ENCODE results near the gene RABGAP1. TPM values are rescaled to one million over a fixed set of nuclear protein-coding genes. Genes with fewer than 3 reads are reported as not detected.

RABGAP1 gene
- total and polyA plus RNA-seq, 10 of the 15 experiments (the other 5 are each of a cell fraction or from before 2014, with no cell fraction given) = 2.6 to 31.6 (median 12.5) TPM

DNA sequence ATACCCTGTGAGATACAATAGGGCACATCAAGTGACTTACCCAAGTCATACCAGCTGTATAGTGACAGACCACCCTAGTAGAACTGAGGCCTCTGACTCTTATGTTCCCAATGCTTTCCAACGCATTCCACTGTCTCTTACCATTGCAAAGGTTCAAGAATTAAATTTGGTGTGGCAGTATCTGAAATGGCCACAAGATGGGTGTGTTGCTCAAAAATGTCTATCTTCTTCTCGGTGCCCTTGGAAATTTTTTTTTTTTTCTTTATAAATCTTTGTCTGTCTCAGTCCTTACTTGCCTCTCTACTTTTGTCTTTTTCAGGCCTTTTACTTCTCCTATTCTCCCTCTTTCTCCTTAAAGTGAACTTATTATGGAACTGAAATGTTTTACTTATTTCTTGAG lies 141.0 kb downstream of the RABGAP1 start (continued):
- TF ChIP-seq, protein P1, sequence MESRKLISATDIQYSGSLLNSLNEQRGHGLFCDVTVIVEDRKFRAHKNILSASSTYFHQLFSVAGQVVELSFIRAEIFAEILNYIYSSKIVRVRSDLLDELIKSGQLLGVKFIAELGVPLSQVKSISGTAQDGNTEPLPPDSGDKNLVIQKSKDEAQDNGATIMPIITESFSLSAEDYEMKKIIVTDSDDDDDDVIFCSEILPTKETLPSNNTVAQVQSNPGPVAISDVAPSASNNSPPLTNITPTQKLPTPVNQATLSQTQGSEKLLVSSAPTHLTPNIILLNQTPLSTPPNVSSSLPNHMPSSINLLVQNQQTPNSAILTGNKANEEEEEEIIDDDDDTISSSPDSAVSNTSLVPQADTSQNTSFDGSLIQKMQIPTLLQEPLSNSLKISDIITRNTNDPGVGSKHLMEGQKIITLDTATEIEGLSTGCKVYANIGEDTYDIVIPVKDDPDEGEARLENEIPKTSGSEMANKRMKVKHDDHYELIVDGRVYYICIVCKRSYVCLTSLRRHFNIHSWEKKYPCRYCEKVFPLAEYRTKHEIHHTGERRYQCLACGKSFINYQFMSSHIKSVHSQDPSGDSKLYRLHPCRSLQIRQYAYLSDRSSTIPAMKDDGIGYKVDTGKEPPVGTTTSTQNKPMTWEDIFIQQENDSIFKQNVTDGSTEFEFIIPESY (IDR thresholded peaks at IDR 0.05) = no peak
- TF ChIP-seq NR2C1 (IDR thresholded peaks at IDR 0.05) = no peak

DNA sequence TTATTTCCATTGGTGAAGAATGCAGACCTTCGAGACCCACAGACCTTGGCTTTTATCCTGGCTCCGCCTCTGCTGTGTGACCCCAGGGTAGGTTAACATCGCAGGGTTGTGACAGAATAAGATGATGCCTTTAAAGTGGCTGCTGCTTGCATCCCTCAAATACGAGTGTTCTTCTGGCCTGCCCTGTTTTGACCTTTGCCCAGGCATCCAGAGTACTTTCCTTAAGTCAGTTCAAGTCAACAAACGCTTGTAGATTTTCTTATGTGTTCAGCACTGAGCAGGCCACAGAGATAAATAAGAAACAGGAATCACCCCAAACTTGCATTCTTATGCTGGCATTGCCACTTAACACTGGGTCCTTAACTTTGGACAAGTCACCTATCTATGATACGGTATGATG lies 142.9 kb downstream of the RABGAP1 start:
- Histone ChIP-seq H4K20me1 (ENCODE audit: control insufficient read depth, insufficient read depth) (no peaks in the 10 kb centered on the region), H2AFZ (ENCODE audit: control insufficient read depth, low read depth, low read length) (no peak overlapping the region), H3K4me1 (ENCODE audit: control insufficient read depth, insufficient read depth, low read length) (no peaks in the 10 kb centered on the region), H3K9me3 (replicated peaks; ENCODE audit: control insufficient read depth, insufficient read depth, low read length) (no peaks in the 10 kb centered on the region), H3K4me2 (ENCODE audit: control insufficient read depth, insufficient read depth) (no peak overlapping the region), H3K27ac (ENCODE audit: control insufficient read depth, insufficient read depth) (no peak overlapping the region), H3K4me3 (no peak overlapping the region), H3K27me3 (replicated peaks in 1 of 2; ENCODE audit: control insufficient read depth in 2 of 2, insufficient read depth in 2 of 2, low read length in 1 of 2) (no peaks in the 10 kb centered on the region), H3K9ac (ENCODE audit: control insufficient read depth, insufficient read depth, low read length) (no peak overlapping the region), H3K79me2 (ENCODE audit: control insufficient read depth, insufficient read depth, low read length) (no peaks in the 10 kb centered on the region), H3K36me3 (ENCODE audit: control insufficient read depth in 2 of 2, insufficient read depth in 2 of 2, low read length in 1 of 2) (peaks cover 0 to 11% of the 10 kb centered on the region in 2 experiments)
- DNase-seq (ENCODE audit: low read depth, low spot score) (no peak), ATAC-seq (no peak), FAIRE-seq (no peak)
- in situ Hi-C loops (cut with MboI) (loop anchor here (5.0 kb wide), 1 partner anchor 269 kb away; no protein-coding TSS in a partner anchor), intact Hi-C loops (cut with micrococcal nuclease; ENCODE audit: unreplicated experiment) (loop anchor here (5.0 kb wide), 1 partner anchor 144 kb away; no protein-coding TSS in a partner anchor)
- TF ChIP-seq YBX1 (IDR thresholded peaks at IDR 0.05) = no peak
- TF ChIP-seq ZZZ3 (IDR thresholded peaks at IDR 0.05; ENCODE audit: control insufficient read depth, insufficient read length, low read depth) = no peak
- no peak for TF ChIP-seq HCFC1 (IDR thresholded peaks at IDR 0.05; ENCODE audit: low read length)
- TF ChIP-seq, protein P2, sequence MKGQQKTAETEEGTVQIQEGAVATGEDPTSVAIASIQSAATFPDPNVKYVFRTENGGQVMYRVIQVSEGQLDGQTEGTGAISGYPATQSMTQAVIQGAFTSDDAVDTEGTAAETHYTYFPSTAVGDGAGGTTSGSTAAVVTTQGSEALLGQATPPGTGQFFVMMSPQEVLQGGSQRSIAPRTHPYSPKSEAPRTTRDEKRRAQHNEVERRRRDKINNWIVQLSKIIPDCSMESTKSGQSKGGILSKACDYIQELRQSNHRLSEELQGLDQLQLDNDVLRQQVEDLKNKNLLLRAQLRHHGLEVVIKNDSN (IDR thresholded peaks at IDR 0.05; ENCODE audit: borderline replicate concordance, extremely low read length, insufficient read depth, low read depth, low read length) = no peak
- TF ChIP-seq CHD1 (IDR thresholded peaks at IDR 0.05; ENCODE audit: low read depth, low read length) = no peak
- TF ChIP-seq SMARCA5 (IDR thresholded peaks at IDR 0.05) = no peak
- no peak for TF ChIP-seq CBFB (IDR thresholded peaks at IDR 0.05; ENCODE audit: low read depth)
- no peak for TF ChIP-seq NR2C2 (IDR thresholded peaks at IDR 0.05; ENCODE audit: borderline replicate concordance, control insufficient read depth, insufficient read length, low read depth)
- no peak for TF ChIP-seq EP300 (IDR thresholded peaks at IDR 0.05; ENCODE audit: borderline replicate concordance in 1 of 2, control insufficient read depth in 1 of 2, low read depth in 2 of 2, low read length in 2 of 2)
- TF ChIP-seq, protein P3, sequence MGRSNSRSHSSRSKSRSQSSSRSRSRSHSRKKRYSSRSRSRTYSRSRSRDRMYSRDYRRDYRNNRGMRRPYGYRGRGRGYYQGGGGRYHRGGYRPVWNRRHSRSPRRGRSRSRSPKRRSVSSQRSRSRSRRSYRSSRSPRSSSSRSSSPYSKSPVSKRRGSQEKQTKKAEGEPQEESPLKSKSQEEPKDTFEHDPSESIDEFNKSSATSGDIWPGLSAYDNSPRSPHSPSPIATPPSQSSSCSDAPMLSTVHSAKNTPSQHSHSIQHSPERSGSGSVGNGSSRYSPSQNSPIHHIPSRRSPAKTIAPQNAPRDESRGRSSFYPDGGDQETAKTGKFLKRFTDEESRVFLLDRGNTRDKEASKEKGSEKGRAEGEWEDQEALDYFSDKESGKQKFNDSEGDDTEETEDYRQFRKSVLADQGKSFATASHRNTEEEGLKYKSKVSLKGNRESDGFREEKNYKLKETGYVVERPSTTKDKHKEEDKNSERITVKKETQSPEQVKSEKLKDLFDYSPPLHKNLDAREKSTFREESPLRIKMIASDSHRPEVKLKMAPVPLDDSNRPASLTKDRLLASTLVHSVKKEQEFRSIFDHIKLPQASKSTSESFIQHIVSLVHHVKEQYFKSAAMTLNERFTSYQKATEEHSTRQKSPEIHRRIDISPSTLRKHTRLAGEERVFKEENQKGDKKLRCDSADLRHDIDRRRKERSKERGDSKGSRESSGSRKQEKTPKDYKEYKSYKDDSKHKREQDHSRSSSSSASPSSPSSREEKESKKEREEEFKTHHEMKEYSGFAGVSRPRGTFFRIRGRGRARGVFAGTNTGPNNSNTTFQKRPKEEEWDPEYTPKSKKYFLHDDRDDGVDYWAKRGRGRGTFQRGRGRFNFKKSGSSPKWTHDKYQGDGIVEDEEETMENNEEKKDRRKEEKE (IDR thresholded peaks at IDR 0.05) = no peak
- no peak for TF ChIP-seq NFXL1 (IDR thresholded peaks at IDR 0.05; ENCODE audit: borderline replicate concordance)
- TF ChIP-seq ATF7 (IDR thresholded peaks at IDR 0.05; ENCODE audit: low read depth) = no peak
- no peak for TF ChIP-seq IKZF1 (conservative IDR thresholded peaks at IDR 0.05)
- ChIA-PET RAD21 (ENCODE audit: unreplicated experiment) (interaction anchor here (1.0 to 6.5 kb wide), 2 partner anchors 142 to 266 kb away, joined by 4 to 47 read pairs; no protein-coding TSS in a partner anchor), CTCF (interaction anchor here (1.3 to 5.8 kb wide), 6 partner anchors 8 to 270 kb away, joined by 3 to 115 read pairs (median 10); no protein-coding TSS in a partner anchor), POLR2A (no interaction called here), SMC1A (ENCODE audit: uncharacterized antibody, unreplicated experiment) (interaction anchor here (0.9 to 3.8 kb wide), 7 partner anchors 9 to 270 kb away, joined by 3 to 21 read pairs (median 15); no protein-coding TSS in a partner anchor)
- WGBS (ENCODE audit: insufficient coverage, insufficient replicate concordance, low lambda C conversion rate, missing lambda C conversion rate) = 97% methylated on average over 6 of the region's 6 CpGs
- BruUV-seq (replicated peaks) = no TSS peak
